ENCODE data around the gene DAPK1. TPM values are rescaled to one million over a fixed set of nuclear protein-coding genes. Genes with fewer than 3 reads are reported as not detected.

Gene DAPK1
- 2.5 and 5.1 TPM in 2 replicates for total RNA-seq

GRCh38 chr9:87497604-87498045 lies at the start of gene DAPK1:
Gene DAPK1 (plus strand): TSS chr9:87497867. CDS start chr9:87499078, 1,211 bp downstream.

GRCh38 chr9:87725900-87726709 lies 228.4 kb downstream of the DAPK1 start, which contains the start of gene CTSL:
Gene CTSL (plus strand): TSS chr9:87726119. CDS start chr9:87727604, 1,485 bp downstream.

Small RNA genes lying within 50 kb of the gene (small RNA-seq; reads per million reads assigned to genes)
- gene AL161787.1, result 0.49 reads per million, percentile 29 among the genes with 10 or more reads in this experiment

Other genes starting within 250 kb of the DAPK1 start
- gene CTSL, start 228.3 kb downstream of the DAPK1 start, total RNA-seq, result 719 and 1,655 TPM in 2 replicates